HT1080 (cell line): Measurements from ENCODE around the gene ARNT2. TPM values are rescaled to one million over a fixed set of nuclear protein-coding genes. Genes with fewer than 3 reads are reported as not detected.

ENCODE experiments used
- DNase-seq: peaks from one replicate; pipeline ENCODE4 v3.0.0-alpha.2; 2015; ENCODE audit warnings: low read depth
- total RNA-seq: library from RNA; depleted of rRNA; stranded (reverse); fragments of >200 nt; shearing (Covaris generic); gene quantifications from 2 replicates; pipeline ENCODE4 v1.2.3, GENCODE V29; 2014

ARNT2 gene
- total RNA-seq, 1 experiment from 2014 or later, result 3.7 TPM

GRCh38 chr15:80489030-80489594 is 84.9 kb downstream of the ARNT2 start:
- peak; percentile 59 for DNase-seq

DNA sequence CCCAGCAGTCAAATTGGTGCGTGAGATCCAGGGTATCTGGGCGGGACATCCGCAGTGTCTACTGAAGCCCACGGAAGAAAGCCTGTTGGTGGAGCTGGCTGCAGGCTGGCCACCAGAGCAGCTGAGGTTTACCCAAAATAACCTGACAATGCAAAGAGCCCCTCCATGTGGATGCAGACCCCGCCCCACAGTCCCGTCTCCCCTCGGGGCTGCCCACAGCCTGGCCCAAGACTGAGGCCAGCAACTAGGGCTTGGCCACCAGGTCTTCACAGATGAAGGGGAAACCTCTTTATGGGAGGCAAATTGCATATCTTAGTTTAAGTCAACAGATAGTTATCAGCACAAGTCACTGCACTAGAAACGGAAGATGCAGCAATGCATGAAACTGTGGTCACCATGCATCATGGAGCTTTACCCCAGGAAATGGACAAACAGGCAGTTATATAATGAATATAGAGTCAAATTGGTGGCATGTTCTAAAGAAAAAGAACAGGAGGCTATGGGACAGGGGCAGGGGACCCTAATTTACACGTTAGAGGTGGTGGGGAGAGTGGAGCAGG is 86.3 kb downstream of the ARNT2 start:
- no peak for DNase-seq

DNA sequence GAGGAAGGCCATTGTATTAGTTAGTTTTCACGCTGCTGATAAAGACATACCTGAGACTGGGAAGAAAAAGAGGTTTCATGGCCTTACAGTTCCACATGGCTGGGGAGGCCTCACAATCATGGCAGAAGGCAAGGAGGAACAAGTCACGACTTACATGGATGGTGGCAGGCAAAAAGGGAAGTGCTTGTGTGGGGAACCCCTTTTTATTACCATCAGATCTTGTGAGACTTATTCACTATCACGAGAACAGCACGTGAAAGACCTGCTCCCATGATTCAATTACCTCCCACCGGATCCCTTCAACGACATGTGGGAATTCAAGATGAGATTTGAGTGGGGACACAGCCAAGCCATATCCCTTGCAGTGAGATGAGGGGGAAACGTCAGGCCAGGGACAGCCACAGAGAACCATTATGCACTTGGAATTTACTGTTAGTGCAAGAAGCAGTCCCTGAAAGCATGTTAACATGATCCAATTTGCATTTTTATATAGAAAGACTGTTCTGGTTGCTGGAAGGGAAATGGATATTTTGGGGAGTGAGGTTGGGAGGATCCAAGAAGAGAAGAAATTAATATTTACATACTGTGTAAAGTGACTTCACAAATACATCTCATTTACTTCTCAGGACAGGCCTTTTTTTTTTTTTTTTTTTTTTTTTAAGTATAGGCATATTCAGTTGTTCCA is 87.1 kb downstream of the ARNT2 start:
- no peak for DNase-seq

DNA sequence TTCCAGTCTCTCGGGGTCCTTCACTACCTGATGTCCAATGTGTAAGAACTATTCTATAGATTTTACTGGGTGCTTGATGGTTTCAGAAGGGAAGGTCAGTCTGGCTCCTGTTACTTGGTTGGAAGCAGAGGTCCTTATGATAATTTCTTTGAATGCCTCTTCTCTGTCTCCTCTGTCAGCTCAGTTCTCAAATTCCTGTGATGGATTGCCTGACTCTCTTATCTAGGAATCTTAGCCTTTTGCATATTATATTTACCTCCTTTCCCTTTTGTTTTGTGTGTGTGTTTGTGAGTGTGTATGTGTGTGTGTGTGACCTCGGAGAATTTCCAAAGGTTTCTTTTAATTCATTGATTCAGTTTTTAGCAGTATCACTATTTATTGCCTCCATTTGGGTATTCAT is 88.2 kb downstream of the ARNT2 start:
- no peak for DNase-seq

DNA sequence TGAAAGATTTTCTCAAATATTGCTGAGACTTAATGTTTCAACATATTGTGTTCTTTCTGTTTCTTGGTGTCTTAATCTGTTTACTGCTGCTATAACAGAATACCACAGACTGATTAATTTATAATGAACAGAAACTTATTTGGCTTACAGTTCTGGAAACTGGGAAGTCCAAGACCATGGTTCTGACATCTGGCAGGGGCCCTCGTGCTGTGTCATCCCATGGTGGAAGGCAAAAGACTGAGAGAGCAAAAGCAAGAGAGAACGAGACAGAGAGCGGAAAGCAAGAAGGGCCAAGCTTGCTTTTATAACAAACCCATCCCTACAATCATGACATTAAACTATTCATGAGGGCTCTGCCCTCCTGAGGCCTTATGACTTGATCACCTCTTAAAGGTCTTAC is 88.7 kb downstream of the ARNT2 start:
- no peak for DNase-seq

- peak; percentile 32 for DNase-seq
Measured at GRCh38 chr15:80494351-80494751, 90.2 kb downstream of the ARNT2 start.

DNA sequence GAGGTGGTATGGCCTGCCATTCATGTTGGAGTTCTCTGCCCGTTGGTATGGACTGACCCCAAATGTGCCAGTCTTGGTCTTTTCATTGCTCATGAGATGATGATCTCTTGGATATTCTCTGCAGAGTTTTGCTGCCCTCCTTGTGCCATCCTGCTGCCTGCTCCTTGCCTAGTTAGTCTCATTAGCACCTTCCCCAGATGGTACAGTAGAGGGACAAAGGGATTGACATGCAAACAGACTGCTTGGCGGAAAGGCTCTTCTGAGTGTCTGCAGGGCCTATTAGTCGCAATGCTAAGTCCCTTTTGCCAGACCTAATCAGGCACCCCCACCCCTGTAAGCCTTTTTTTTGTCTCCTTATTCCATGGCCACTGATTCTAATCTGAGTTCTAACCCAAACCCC is 90.6 kb downstream of the ARNT2 start:
- no peak for DNase-seq

DNA sequence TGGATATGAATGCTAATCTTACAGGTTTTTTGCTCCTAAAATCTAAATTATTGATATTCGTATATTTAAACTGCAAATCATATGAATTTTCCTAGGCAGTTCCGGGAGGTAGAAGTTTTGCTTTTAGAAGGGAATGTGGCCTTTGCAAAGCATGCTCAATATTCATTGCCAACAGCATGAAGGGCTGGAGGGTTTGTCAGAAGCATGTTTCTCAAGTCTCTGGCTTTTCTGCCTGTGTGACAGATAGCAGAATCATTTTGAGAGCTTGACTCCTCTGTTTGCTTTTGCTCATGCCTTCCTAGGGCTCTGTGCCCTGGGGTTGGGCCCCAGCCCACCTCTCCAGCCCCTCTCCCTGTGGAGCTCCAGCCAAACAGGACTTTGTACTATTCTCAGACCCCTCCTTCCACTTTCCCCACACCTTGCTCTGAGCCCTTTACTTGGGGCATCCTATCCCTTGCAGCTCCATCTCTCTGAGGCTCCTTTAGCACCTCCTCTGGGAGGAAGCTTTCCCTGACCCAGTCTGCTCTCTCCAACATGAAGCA is 91.3 kb downstream of the ARNT2 start:
- no peak for DNase-seq

DNA sequence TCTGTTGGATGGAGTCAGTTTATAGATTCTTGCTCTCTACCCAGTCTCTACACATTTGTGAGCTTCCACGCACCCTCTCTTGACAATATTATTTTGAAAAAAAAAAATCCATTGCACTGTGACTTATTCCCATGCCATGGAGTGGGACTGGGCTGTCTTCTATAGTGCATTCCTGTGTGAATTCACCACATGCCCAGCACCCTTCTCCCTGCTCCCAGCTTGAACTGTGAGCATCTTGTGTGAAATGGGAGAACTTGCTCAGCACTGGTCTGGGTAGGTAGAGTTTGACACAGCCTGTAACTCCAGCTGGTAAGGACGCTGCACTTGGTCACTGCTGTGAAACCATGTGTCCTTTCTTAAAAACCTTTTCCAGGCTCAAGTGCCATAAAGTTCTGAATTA is 91.9 kb downstream of the ARNT2 start:
- DNase-seq, result no peak

DNA sequence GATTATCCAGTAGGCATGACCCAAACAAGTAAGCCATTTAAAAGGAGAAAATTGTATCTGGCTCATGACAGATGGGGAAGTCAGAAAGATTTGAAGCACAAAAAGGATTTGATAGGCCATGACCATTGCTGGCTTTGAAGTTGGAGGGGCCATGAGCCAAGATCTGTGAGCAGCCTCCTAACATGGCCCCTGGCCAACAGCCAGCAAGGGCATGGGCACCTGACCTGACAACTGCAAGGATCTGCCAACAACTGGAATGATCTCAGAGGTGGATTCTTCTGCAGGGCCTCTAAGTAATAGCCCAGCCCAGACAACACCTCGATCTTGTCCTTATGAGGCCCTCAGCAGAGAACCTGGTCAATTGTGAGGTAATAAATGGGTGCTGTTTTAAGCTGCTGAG is 93.0 kb downstream of the ARNT2 start:
- no peak for DNase-seq

DNA sequence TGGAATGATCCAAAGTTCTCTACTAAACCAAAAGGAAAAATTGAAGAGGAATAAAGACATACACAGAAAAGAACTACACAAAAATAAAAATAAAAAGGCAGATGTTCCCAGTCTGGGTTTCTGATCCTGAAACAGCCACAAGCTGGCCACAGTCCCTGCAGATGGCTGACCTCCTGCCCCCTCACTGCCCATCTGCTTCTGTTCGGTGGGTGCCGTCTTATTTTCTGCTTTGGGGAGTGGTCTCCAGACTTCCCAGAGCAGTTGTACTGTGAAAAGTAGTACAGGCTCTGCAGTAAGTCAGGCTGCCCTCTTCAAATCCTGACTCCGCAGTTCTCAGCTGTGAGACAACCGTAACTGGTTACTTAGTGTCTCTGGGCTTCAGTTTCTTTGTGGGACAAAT is 94.5 kb downstream of the ARNT2 start:
- no peak for DNase-seq

GRCh38 chr15:80500021-80500420 is 95.8 kb downstream of the ARNT2 start:
- DNase-seq, result no peak

DNA sequence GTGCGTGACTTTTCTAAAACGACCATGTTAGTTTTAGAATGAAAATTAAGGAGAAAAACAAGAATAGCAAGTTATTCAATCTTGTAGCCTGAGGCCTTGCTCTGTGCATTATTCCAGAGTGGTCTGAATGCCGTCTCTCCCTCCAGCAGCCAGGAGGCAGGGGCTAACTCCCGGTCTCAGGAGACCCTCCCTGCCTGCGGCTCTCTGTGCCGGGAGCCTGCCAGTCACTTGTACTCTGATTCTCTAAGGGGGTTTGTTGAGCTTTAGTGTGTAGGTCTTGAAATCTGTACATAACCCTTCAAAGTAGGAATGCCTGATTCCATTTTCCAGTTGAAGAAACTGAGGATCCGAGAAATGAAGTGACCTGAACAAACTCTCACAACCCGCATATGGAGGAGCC is 97.3 kb downstream of the ARNT2 start:
- no peak for DNase-seq

GRCh38 chr15:80502782-80503181 is 98.6 kb downstream of the ARNT2 start:
- no peak for DNase-seq

GRCh38 chr15:80503319-80503952 is 99.3 kb downstream of the ARNT2 start:
- no peak for DNase-seq

DNA sequence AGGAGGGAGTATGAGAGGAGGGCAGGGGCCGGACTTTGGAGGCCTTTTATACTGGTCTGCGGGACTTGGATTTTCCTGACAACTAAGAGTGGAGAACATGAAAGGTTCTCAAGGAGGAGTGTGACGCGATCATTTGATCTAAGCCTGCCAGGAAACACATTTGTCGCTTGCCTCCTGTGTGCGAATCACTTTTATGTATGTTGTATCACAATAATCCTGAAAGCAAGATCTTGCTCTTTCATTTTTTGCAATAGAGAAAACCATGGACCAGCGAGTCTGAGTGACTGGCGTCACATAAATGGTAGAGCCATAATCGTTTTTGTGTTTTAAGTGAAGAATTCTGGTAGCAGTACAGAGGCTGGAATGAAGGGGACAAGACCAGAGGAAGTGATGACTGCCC is 100.7 kb downstream of the ARNT2 start:
- no peak for DNase-seq

GRCh38 chr15:80506286-80506893 is 102.2 kb downstream of the ARNT2 start:
- DNase-seq, result no peak

GRCh38 chr15:80507131-80507530 is 102.9 kb downstream of the ARNT2 start:
- no peak for DNase-seq

DNA sequence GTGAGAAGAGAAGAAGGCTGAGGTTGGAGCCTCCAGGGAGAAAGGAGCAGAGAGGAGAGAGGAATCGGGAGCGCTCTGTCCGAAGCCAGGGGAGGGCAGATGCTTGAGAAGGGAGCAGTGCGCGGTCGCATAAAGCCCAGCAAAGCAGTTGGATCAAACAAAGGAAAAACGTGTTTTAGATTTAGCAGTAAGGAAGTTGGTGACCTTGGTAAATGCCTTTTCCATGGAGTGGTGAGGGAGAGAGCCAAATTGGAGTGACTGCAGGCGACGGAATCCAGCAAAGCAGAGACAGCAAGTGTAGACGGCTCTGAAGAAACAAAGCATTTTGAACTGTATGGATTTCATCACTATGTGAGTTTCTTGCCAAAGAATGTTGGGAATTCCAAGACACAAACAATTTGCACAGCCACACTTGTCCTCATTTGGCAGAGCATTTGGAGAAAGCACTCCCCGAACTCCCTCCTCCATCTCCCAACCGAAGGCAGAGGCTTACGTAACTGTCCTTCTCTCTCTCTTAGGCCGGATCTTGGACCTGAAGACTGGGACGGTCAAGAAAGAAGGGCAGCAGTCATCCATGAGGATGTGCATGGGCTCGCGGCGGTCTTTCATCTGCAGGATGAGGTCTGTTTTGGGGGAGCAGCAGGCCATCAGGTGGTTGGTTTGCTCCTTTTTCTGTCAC is 103.6 kb downstream of the ARNT2 start:
- no peak for DNase-seq

GRCh38 chr15:80508783-80509182 is 104.6 kb downstream of the ARNT2 start:
- DNase-seq, result no peak

DNA sequence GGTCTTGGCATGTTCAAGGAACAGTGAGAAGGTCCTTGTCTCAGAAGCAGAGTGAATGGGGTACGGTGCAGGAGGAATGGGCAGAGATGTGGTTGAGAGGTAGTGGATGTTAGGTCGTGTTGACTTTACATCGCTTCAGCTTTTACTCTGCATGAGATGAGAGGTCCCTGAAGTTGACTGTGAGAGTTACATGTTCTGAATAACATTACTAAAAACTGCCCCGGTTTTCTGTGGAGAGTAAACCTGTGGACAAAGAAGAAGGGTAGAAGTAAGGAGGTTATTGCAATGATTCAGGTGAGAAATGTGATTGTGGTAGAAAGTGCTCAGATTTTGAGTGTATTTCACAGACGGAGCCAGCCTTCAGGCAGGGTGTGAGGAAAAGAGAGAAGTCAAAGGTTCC is 105.6 kb downstream of the ARNT2 start:
- DNase-seq, result no peak
